Measurements from ENCODE around the gene MCAM.
A peak's percentile ranks its signal among the peaks of the same experiment; 100 is the strongest.

MCAM gene

DNA sequence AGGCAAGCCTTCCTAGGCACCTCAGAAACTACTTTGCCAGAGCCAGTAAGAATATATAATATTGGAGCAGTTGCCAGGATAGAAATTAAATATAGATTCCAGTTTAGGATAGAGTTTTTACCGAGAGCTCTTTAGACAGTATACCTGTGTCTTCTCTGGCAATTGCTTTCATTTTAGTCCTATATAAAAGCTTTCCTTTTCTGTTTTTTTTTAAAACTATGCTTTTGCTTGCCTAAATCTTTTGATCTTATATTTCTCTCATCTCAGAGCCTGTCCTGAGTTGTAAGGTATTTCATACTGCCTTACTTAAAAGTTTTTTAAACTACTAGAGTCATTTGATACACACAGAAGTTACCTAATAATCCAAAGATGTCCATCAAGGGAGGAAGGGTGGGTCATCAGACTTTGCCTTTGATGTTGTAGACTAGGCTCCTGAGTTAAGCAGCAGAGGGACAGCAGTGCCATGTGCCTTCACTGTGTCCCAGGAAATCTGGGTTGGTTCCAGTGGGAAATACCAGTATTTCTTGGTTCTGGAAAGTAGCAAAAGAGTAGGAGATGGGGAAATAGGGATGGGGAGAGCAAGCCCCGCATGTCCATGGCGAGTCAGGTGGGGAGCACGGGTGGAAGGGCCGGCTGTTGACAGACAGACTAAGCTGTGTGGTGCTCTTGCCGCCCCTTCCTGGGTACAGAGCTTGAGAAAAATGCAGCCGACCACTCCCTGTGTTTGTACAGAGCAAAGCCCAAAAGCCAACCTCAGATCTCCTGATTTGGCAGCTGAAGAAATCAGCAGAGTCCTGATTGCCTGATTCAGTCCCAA is 11.2 kb downstream of the MCAM start:
- DNase-seq, result no peak

DNA sequence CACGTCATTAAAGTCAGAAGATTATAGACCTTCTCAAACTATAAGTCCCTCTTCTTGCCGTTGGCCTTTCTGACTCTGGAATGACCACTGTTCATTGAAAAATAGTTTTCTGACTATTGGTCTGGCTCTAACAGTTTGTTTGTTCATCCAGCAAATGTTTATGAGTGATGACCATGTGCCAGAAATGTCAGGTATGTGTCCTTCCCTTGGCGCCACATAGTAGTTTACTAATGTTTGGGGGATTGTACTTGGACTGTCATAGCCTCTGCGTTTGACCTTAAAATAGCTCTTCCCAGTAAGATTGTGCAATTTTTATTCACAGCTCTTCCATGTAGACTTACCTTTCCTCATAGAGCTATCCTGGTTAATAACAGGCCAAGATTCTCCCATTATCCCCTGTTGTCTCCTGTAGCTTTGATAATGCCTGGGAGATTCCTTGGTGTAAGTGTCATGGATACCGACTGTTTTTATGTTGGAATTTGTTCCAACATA is 13.7 kb downstream of the MCAM start:
- no peak for DNase-seq

DNA sequence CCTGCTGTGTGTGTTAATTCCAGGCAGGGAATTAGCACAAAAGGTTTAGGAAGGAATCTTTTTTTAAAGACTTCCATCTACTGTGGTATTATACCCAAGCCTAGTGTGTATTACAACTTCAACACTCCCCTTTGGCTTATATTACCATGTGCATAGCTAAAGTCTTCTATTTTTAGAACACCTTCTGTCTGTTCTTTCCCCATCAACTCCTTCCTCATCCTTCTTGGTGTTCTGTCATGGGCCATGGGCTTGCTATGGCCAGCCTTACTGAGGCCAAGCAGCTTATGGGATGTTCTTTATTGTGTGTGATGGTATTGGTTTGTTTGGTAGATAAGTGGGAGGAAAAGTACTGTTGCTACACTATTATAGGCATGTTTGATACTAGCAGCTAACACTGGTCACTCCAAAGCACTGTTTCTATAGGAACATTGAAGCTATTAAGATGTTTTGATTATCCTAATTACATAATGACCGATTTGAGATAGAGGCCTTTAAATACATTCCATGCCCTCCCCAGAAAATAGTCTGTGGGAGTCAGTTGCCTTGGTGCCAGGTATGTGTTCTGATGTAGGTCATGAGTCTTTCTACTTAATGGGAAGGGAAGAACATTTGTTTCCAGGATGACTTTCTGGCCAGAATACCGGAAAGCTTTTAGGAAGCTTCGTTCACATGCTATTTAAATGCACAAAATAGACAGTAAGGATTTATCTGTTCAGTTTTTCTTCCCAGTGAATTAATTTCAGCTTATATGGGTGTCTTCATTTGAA is 16.5 kb downstream of the MCAM start:
- DNase-seq, result no peak

DNA sequence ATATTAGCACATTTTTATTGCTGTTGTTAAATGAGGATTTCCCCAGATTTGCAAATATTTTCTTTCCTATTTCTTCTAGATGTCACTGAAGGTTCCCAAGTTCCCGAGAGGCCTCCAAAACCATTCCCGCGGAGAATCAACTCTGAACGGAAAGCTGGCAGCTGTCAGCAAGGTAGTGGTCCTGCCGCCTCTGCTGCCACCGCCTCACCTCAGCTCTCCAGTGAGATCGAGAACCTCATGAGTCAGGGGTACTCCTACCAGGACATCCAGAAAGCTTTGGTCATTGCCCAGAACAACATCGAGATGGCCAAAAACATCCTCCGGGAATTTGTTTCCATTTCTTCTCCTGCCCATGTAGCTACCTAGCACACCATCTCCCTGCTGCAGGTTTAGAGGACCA is 17.5 kb downstream of the MCAM start:
- no peak for DNase-seq

DNA sequence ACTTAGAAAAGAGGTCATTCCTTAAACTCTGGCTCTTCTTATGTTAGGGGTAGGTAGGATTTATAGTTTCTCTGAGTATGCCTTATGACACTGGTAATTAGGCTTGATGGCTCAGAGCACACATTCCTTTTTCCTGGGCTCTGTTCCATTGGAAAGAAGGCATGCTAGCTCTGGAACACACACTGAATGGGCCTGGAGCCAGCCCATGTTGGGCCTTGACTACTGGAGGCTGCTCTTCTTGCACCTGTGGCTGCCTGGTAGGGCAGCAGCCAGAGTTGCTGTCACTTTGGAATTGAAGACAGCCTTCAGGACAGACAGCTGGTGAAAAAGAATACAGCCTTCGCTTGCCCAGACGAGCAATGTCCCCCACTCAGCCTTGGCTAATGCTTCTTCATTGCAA is 18.2 kb downstream of the MCAM start:
- DNase-seq, result no peak

DNA sequence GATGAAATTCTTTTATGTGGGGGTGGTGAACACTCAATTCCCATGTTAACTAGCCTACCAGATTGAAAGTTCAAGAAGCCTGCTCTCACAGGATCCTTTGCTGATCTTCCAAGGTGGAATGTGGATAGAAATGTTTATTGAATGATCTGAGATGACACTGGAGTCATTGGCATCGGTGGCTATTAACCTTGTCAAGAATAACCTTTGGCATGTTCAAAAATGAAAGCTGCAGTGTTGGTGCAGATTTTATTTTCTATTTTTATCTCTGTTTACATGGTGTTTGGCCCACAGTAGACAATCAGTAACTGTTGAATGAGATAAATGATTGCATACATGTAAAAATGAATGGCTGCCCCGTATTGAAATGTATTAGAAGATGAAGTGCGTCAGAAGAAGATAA is 19.0 kb downstream of the MCAM start:
- DNase-seq, result no peak

DNA sequence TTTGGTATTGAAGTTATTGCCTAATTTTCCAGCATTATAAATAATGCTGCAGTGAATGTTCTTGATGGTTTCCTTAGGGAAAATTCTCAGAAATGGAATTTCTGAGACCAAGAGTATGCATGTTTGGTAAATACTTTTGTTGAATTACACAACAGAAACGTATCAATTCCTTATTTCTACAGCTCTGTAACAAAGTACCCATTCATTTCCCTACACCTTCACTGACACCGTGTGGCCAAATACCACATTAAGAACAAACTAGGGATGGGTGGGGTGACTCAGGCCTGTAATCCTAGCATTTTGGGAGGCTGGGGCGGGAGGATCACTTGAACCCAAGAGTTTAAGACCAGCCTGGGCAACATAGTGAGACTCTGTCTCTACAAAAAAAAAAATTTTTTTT is 21.8 kb downstream of the MCAM start:
- no peak for DNase-seq

DNA sequence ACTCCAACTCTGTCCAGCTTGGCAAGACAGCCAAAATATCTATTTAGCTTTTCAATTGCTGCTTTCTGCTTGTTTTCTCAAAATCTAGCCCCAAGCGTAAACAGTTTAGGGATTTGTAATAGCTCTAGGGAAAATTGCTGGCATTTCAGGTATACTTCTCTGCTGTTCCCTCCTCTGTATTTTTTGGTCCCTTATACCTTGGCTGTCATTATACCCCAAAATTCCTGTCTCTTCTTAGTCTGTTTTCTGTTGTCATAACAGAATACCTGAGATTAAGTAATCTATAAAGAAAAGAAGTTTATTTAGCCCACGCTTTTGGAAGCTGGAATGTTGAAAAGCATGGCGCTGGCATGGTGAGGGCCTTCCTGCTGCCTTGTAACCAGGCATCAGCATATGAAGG is 23.5 kb downstream of the MCAM start:
- DNase-seq, result no peak

DNA sequence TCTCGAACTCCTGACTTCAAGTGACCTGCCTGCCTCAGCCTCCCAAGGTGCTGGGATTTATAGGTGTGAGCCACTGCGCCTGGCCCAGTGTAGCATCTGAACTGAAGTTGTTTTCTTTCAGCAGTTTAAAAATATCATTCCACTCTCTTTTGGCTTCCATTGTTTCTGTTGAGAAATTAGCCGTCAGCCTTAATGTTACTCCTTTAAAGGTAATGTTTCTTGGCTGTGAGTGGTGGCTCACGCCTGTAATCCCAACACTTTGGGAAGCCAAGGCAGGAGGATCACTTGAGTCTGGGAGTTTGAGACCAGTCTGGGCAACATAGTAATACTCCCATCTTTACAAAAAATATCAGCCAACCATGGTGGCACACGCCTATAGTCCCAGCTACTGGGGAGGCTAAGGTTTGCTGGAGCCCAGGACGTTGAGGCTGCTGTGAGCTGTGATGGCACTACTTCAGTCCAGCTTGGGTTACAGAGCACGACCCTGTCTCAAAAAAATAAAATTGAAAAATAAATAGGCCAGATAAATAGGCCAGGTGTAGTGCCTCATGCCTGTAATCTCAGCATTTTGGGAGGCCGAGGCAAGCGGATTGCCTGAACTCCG is 25.9 kb downstream of the MCAM start:
- DNase-seq, result no peak

DNA sequence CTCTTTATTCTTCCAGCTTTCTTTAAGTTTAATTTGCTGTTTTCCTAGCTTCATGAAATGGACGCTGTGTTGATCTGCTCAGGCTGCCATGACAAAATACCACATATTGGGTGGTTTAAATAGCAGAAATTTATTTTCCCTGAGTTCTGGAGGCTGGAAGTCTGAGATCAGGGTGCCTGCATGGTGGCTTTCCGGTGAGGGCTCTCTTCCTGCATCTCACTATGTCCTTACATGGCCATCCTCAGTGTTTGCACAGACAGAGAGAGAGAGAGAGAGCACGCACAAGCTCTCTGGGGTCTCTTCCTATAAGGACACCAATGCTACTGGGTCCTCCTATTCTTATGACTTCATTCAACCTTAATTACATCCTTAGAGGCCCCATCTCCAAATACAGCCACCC is 28.7 kb downstream of the MCAM start:
- DNase-seq, result no peak

DNA sequence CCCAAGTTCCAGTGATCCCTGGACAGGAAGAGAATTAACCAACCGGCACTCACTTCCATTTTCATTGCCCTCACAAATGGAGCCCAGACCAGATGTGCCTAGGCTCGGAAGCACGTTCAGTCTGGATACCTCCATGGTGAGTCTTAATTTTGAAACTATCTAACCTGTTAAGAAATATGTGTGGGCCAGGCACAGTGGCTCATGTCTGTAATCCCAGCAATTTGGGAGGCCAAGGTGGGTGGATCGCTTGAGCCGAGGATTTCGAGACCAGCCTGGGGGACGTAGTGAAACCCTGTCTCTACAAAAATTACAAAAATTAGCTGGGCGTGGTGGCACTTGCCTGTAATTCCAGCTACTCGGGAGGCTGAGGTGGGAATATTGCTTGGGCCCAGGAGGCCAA is 31.5 kb downstream of the MCAM start:
- no peak for DNase-seq

DNA sequence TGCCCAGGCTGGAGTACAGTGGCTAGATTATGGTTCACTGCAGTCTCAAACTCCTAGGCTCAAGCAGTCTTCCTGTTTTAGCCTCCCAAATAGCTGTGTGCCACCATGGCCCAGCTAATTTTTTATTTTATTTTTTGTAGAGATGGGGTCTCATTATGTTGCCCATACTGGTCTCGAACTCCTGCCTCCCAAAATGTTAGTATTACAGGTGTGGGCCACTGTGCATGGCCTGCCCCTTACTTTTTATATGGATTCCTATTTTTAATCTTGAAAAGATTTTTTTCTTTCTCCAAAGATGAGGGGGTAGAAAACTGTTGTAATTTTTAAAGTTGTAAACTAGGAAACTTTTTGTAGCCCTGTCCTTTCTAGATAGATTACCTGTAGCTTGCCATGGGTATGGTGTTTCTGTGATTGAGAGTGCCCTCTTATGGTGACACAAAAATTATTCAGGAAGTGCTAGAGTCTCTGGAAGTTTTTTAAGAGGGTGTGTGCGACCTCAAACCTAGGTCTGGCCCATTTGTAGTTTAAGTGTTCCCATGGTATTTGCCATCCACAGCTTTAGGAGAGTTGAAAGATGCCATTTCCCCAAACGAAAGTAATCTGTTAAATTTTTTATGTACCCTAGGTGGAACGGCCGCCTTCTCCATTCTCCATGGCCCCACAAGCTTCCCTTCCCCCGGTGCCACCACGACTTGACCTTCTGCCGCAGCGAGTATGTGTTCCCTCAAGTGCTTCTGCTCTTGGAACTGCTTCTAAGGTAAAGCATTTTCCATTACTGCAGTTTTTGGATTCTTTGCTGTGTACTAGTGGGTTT is 32.4 kb downstream of the MCAM start:
- peak; percentile 75 for DNase-seq

DNA sequence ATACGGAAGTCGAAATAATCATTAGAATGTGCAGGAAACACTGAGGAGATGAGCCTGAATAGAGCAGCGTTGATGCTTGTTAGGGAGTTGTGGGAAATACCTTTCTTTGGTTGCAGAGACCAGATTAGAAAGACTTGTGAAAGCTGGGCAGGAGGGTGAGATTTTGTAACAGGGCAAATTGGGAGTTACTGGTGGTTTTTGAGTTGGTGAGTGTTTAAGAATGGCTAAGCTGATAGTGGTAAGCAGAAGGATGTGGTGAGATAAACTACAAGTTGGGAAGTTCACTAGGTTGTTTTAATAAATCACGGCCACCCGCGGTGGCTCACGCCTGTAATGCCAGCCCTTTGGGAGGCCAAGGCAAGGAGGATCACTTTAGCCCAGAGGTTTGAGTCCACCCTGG is 34.4 kb downstream of the MCAM start:
- DNase-seq, result no peak

DNA sequence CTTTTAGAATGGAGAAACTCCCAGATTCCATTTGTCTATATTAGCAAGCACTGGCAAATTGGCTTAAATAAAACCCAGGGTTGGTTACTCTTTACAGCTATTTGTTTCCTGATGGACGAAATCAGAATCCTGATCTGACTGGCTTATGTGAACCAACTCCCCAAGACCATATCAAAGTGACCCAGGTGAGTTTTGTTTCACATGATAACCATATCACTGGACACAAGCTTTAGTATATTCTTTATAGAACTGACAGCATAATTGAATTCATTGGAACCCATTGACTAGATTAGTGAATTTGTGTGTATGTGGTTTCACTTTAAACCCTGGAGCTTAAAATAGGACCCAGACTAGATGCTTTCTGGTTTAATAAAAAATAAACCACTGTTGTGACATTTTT is 39.3 kb downstream of the MCAM start:
- DNase-seq, result no peak

DNA sequence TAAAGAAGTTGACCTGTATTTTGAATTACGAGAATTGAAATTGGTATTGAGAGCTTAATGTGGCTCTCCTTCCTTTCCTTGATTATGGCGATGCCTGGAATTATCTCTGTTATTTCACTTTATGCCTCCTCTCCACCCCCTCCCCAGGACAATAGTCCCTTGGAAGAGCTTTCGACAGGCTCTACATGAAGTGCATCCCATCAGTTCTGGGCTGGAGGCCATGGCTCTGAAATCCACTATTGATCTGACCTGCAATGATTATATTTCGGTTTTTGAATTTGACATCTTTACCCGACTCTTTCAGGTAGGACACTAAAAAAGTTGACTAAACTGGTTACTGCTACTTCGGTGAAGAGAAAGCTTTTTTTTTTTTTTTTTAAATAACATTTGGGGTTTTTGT is 43.2 kb downstream of the MCAM start:
- no peak for DNase-seq

DNA sequence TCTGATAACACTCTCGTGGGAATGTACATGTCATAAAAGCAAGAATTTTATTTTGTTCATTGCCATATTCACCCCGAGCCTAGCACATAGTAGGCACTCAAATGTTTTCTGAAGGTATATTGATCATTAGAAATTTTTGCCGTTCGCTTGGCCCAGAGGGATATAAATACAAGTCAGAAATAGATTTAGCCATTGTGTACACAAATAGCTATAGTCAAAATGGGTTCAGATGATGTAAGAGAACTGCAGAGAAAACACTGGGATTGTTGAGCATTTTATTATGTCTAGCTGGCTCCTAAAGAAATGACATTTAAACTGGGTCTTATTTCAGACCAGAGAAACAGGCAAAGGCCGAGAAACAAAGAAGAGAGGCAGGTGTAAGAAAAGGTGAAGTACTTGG is 49.3 kb downstream of the MCAM start:
- no peak for DNase-seq

DNA sequence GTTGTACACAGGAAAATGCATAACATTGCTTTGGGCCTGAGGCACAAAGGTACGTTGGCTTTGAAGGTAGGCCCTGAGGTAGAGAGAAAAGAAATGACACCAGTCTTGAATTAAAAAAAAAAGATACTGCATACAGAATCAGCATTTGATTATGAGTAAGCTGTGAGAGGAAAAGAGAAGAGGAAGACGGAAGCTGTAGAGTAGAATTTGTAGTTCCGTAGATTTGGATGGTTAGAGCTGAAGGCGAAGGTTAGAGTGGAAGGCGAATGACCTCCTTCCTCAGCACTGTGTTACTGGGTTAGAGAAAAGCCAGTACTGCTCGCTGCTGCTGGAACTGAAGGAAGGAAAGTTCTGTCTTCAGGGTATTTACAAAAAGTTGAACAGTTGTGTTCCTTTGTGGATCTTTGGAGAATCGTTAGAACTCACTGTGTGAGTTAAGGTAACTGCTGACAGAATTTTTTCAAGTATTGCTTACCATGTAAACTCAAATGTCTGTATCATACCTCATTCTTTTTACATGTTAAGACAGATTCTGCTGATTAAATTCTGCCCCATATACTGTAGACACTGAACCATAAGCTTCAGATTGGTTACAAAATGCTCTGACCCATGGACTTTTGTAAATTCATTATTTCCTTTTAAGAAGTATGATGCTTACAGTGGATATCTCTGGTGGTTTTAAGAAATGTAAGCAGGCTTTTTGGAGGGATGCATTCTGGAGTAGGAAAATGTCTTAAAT is 50.2 kb downstream of the MCAM start:
- DNase-seq, result no peak

DNA sequence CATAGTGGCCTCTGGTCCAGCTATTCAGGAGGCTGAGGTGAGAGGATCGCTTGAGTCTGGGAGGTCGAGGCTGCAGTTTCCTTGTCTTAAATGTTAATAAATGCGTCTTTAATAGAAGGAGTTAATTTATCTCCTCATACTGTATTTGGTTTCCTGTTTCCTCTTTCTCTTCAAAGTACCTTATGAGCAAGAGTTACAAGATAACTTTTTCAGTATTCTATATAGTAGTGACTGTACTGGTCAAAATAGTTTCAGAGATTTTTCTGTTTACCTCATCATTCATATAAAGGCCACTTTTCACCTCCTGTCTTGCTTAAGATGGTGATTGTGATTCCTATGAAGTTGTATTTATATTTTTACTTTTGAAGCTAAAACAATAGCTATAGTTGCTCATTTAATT is 50.9 kb downstream of the MCAM start:
- no peak for DNase-seq

DNA sequence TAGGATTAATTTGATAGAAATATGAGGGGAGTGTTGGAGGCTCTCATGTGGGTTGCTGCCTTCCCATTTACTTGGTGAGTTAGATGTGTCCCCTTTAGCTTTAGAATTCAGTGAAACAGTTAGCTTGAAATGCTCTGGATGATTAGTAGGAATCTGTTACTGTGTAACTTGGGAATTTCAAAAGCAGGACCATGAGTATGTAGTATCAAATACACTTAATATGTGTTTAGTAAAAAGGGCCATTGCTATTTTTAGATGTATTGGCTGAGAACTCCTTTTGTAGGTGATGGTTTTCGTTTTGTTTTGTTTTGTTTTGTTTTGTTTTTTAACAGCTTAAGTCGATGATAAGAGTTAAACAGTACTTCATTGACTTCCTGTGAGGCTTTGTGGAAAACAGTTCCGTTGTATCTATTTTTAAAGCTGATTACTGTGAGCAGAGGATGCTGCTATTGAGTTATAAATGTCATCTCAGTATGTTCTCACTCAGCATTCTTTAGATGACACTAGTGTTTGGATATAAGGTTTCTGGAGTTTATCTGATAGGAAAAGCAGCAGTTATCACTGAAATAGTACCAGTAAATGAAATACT is 53.5 kb downstream of the MCAM start:
- peak; percentile 56 for DNase-seq

DNA sequence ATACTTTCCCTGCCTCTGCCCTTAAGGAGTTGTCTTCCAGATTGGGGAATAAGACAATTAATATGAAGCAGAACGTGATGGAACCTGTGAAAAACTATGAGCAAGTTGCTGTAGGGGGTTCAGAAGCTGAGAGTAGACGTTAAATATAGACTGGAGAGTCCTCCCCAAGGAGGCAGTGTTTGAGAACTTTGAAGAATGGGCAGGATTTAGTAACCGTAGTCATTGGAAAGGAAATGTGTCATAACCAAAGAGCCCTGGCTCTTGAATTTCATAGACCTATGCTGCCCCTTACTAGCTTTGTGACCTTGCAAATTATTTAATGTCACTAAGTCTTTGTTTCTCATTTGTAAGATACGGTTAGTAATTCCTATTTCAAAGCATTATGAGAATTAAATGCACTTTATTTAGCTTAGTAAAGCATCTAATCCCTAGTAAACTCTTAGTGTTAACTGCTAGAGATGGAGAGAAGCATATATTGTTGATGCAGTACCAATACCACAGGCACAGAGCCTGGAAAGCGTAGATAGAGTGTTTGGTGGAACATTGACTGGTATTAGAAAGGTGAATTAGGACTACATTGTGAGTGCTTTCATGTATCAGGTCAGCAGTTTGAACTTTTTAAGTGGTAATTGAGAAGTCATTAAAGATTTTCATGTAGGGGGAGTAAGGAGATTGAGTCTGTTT is 54.1 kb downstream of the MCAM start:
- peak; percentile 38 for DNase-seq

DNA sequence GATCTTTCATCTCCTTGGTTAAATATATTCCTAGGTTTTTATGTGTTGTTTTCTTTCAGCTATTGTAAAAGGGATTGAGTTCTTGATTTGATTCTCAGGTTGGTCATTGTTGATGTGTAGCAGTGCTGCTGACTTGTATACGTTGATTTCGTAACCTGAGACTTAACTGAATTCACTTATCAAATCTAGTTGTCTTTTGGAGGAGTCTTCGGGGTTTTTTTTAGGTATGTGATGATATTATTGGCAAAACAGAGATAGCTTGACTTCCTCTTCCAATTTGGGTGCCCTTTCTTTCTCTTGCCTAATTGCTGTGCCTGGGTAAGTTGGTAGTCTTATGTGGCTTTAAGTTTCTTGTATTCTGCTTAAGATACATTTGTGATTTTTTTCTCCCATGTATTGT is 57.9 kb downstream of the MCAM start:
- DNase-seq, result no peak
